ENCODE measurements around the gene WDR5B. TPM values are rescaled to one million over a fixed set of nuclear protein-coding genes. Genes with fewer than 3 reads are reported as not detected.
"Not testable (repeated sequence)": the region's sequence is repeated elsewhere in the genome, so short reads cannot be mapped to it uniquely, and the experiment has no call there.

Gene WDR5B
- polyA plus RNA-seq, 2 donors: 1.3 TPM

- H3K27ac ChIP-seq (ENCODE audit: low read depth in 2 of 2, low read length in 1 of 2); H3K4me1 ChIP-seq (ENCODE audit: control insufficient read depth in 2 of 2, insufficient read depth in 2 of 2, low read length in 1 of 2); H3K9me3 ChIP-seq (ENCODE audit: control insufficient read depth in 2 of 2, insufficient read depth in 1 of 2, low read depth in 1 of 2, low read length in 1 of 2); H3K4me3 ChIP-seq (ENCODE audit: low read depth in 1 of 2, low read length in 2 of 2); H3K27me3 ChIP-seq (ENCODE audit: control insufficient read depth in 1 of 2, insufficient read depth in 2 of 2, low read length in 2 of 2): not testable (repeated sequence)
- 88 to 90% methylated on average over 11 of the region's 11 CpGs for WGBS, 2 donors
- H3K36me3 ChIP-seq (ENCODE audit: control insufficient read depth in 2 of 2, insufficient read depth in 2 of 2, low read length in 1 of 2): peaks cover 3 to 10% of the 10 kb centered on the region in 2 donors
Measured at GRCh38 chr3:122443762-122444490, 28.1 kb upstream of the WDR5B start.

GRCh38 chr3:122443090-122443489 is 27.2 kb upstream of the WDR5B start:
- Histone ChIP-seq H3K27ac (ENCODE audit: low read depth in 2 of 2, low read length in 1 of 2) (no peak overlapping the region), H3K27me3 (ENCODE audit: control insufficient read depth in 1 of 2, insufficient read depth in 2 of 2, low read length in 2 of 2) (no peaks in the 10 kb centered on the region), H3K4me3 (ENCODE audit: low read depth in 1 of 2, low read length in 2 of 2) (no peak overlapping the region), H3K4me1 (ENCODE audit: control insufficient read depth in 2 of 2, insufficient read depth in 2 of 2, low read length in 1 of 2) (peaks cover 0 to 4% of the 10 kb centered on the region in 2 donors), H3K36me3 (ENCODE audit: control insufficient read depth in 2 of 2, insufficient read depth in 2 of 2, low read length in 1 of 2) (peaks cover 3 to 10% of the 10 kb centered on the region in 2 donors), H3K9me3 (ENCODE audit: control insufficient read depth in 2 of 2, insufficient read depth in 1 of 2, low read depth in 1 of 2, low read length in 1 of 2) (peaks cover 0 to 2% of the 10 kb centered on the region in 2 donors)
- 82 to 83% methylated on average over 10 of the region's 10 CpGs for WGBS, 2 donors

- H3K27ac ChIP-seq (ENCODE audit: low read depth in 2 of 2, low read length in 1 of 2): no peak overlapping the region
- 96 to 99% methylated on average over 9 of the region's 9 CpGs for WGBS, 2 donors
- no peaks in the 10 kb centered on the region for H3K4me1 ChIP-seq (ENCODE audit: control insufficient read depth in 2 of 2, insufficient read depth in 2 of 2, low read length in 1 of 2)
- H3K27me3 ChIP-seq (ENCODE audit: control insufficient read depth in 1 of 2, insufficient read depth in 2 of 2, low read length in 2 of 2): no peaks in the 10 kb centered on the region
- H3K4me3 ChIP-seq (ENCODE audit: low read depth in 1 of 2, low read length in 2 of 2): no peak overlapping the region
- H3K9me3 ChIP-seq (ENCODE audit: control insufficient read depth in 2 of 2, insufficient read depth in 1 of 2, low read depth in 1 of 2, low read length in 1 of 2): peaks cover 0 to 7% of the 10 kb centered on the region in 2 donors
- H3K36me3 ChIP-seq (ENCODE audit: control insufficient read depth in 2 of 2, insufficient read depth in 2 of 2, low read length in 1 of 2): peaks cover 6 to 15% of the 10 kb centered on the region in 2 donors
Measured at GRCh38 chr3:122435950-122436349, 20.1 kb upstream of the WDR5B start.

- H3K36me3 ChIP-seq (ENCODE audit: control insufficient read depth in 2 of 2, insufficient read depth in 2 of 2, low read length in 1 of 2): peaks cover 5 to 7% of the 10 kb centered on the region in 2 donors
- no peaks in the 10 kb centered on the region for H3K4me1 ChIP-seq (ENCODE audit: control insufficient read depth in 2 of 2, insufficient read depth in 2 of 2, low read length in 1 of 2)
- H3K9me3 ChIP-seq (ENCODE audit: control insufficient read depth in 2 of 2, insufficient read depth in 1 of 2, low read depth in 1 of 2, low read length in 1 of 2): no peaks in the 10 kb centered on the region
- no peaks in the 10 kb centered on the region for H3K27me3 ChIP-seq (ENCODE audit: control insufficient read depth in 1 of 2, insufficient read depth in 2 of 2, low read length in 2 of 2)
- H3K27ac ChIP-seq (ENCODE audit: low read depth in 2 of 2, low read length in 1 of 2): no peak overlapping the region
- WGBS, 2 donors: 89 to 92% methylated on average over 2 of the region's 2 CpGs
- no peak overlapping the region for H3K4me3 ChIP-seq (ENCODE audit: low read depth in 1 of 2, low read length in 2 of 2)
Measured at GRCh38 chr3:122430371-122430770, 14.5 kb upstream of the WDR5B start.

GRCh38 chr3:122427857-122428471 is 12.1 kb upstream of the WDR5B start:
- Histone ChIP-seq H3K4me3 (ENCODE audit: low read depth in 1 of 2, low read length in 2 of 2) (no peak overlapping the region), H3K9me3 (ENCODE audit: control insufficient read depth in 2 of 2, insufficient read depth in 1 of 2, low read depth in 1 of 2, low read length in 1 of 2) (no peaks in the 10 kb centered on the region), H3K36me3 (ENCODE audit: control insufficient read depth in 2 of 2, insufficient read depth in 2 of 2, low read length in 1 of 2) (peaks cover 5 to 7% of the 10 kb centered on the region in 2 donors), H3K27ac (ENCODE audit: low read depth in 2 of 2, low read length in 1 of 2) (no peak overlapping the region), H3K27me3 (ENCODE audit: control insufficient read depth in 1 of 2, insufficient read depth in 2 of 2, low read length in 2 of 2) (no peaks in the 10 kb centered on the region), H3K4me1 (ENCODE audit: control insufficient read depth in 2 of 2, insufficient read depth in 2 of 2, low read length in 1 of 2) (no peaks in the 10 kb centered on the region)
- WGBS, 2 donors: 54% methylated on average over 2 of the region's 2 CpGs

- Histone ChIP-seq H3K9me3 (ENCODE audit: control insufficient read depth in 2 of 2, insufficient read depth in 1 of 2, low read depth in 1 of 2, low read length in 1 of 2) (no peaks in the 10 kb centered on the region), H3K36me3 (ENCODE audit: control insufficient read depth in 2 of 2, insufficient read depth in 2 of 2, low read length in 1 of 2) (peaks cover 2 to 5% of the 10 kb centered on the region in 2 donors), H3K4me3 (ENCODE audit: low read depth in 1 of 2, low read length in 2 of 2) (no peak overlapping the region), H3K27me3 (ENCODE audit: control insufficient read depth in 1 of 2, insufficient read depth in 2 of 2, low read length in 2 of 2) (no peaks in the 10 kb centered on the region), H3K4me1 (ENCODE audit: control insufficient read depth in 2 of 2, insufficient read depth in 2 of 2, low read length in 1 of 2) (peaks cover 3% of the 10 kb centered on the region in 2 donors), H3K27ac (ENCODE audit: low read depth in 2 of 2, low read length in 1 of 2) (no peak overlapping the region)
- 75 to 86% methylated on average over 2 of the region's 2 CpGs for whole genome bisulfite sequencing, 2 donors
Measured at GRCh38 chr3:122421836-122422235, 6.0 kb upstream of the WDR5B start.

GRCh38 chr3:122421101-122421500 is 5.2 kb upstream of the WDR5B start:
- Histone ChIP-seq H3K36me3 (ENCODE audit: control insufficient read depth in 2 of 2, insufficient read depth in 2 of 2, low read length in 1 of 2) (no peaks in the 10 kb centered on the region), H3K9me3 (ENCODE audit: control insufficient read depth in 2 of 2, insufficient read depth in 1 of 2, low read depth in 1 of 2, low read length in 1 of 2) (no peaks in the 10 kb centered on the region), H3K27ac (ENCODE audit: low read depth in 2 of 2, low read length in 1 of 2) (no peak overlapping the region), H3K4me3 (ENCODE audit: low read depth in 1 of 2, low read length in 2 of 2) (no peak overlapping the region), H3K27me3 (ENCODE audit: control insufficient read depth in 1 of 2, insufficient read depth in 2 of 2, low read length in 2 of 2) (no peaks in the 10 kb centered on the region), H3K4me1 (ENCODE audit: control insufficient read depth in 2 of 2, insufficient read depth in 2 of 2, low read length in 1 of 2) (peaks cover 3% of the 10 kb centered on the region in 2 donors)
- WGBS, 2 donors: 69 to 75% methylated on average over 4 of the region's 4 CpGs

- whole genome bisulfite sequencing, 2 donors: 45 to 51% methylated on average over 14 of the region's 14 CpGs
- H3K27me3 ChIP-seq (ENCODE audit: control insufficient read depth in 1 of 2, insufficient read depth in 2 of 2, low read length in 2 of 2): no peaks in the 10 kb centered on the region
- peak overlapping the region; percentile 65 to 95 for H3K4me3 ChIP-seq (ENCODE audit: low read depth in 1 of 2, low read length in 2 of 2)
- no peak overlapping the region for H3K27ac ChIP-seq (ENCODE audit: low read depth in 2 of 2, low read length in 1 of 2)
- H3K9me3 ChIP-seq (ENCODE audit: control insufficient read depth in 2 of 2, insufficient read depth in 1 of 2, low read depth in 1 of 2, low read length in 1 of 2): no peaks in the 10 kb centered on the region
- H3K36me3 ChIP-seq (ENCODE audit: control insufficient read depth in 2 of 2, insufficient read depth in 2 of 2, low read length in 1 of 2): no peaks in the 10 kb centered on the region
- H3K4me1 ChIP-seq (ENCODE audit: control insufficient read depth in 2 of 2, insufficient read depth in 2 of 2, low read length in 1 of 2): peaks cover 3% of the 10 kb centered on the region in 2 donors
Measured at GRCh38 chr3:122416966-122417365, 1.1 kb upstream of the WDR5B start.

- WGBS, 2 donors: 19 to 24% methylated on average over 10 of the region's 10 CpGs
- Histone ChIP-seq H3K36me3 (ENCODE audit: control insufficient read depth in 2 of 2, insufficient read depth in 2 of 2, low read length in 1 of 2) (no peaks in the 10 kb centered on the region), H3K27ac (ENCODE audit: low read depth in 2 of 2, low read length in 1 of 2) (peak overlapping the region; percentile 85 to 96), H3K4me3 (ENCODE audit: low read depth in 1 of 2, low read length in 2 of 2) (peak overlapping the region; percentile 56 to 95), H3K27me3 (ENCODE audit: control insufficient read depth in 1 of 2, insufficient read depth in 2 of 2, low read length in 2 of 2) (no peaks in the 10 kb centered on the region), H3K9me3 (ENCODE audit: control insufficient read depth in 2 of 2, insufficient read depth in 1 of 2, low read depth in 1 of 2, low read length in 1 of 2) (no peaks in the 10 kb centered on the region), H3K4me1 (ENCODE audit: control insufficient read depth in 2 of 2, insufficient read depth in 2 of 2, low read length in 1 of 2) (peaks cover 3% of the 10 kb centered on the region in 2 donors)
Measured at GRCh38 chr3:122415104-122415744, 638 bp downstream of the WDR5B start.
